NCI-H2196 treated with DMSO at 0.1 percent for 48 hours (cell line): ENCODE results near the gene TMSB4X.
"Not testable (repeated sequence)": the region's sequence is repeated elsewhere in the genome, so short reads cannot be mapped to it uniquely, and the experiment has no call there.

Source experiments
- DNase-seq: peaks from one replicate; lab custom pipeline; 2025; ENCODE audit not compliant: unreplicated experiment; lab: John Stamatoyannopoulos, UW

The TMSB4X gene

GRCh38 chrX:12954981-12955380 is 19.9 kb upstream of the TMSB4X start:
- DNase-seq, result no peak

GRCh38 chrX:12955882-12956703 is 18.8 kb upstream of the TMSB4X start:
- no peak for DNase-seq

GRCh38 chrX:12956704-12957534 is 18.0 kb upstream of the TMSB4X start:
- DNase-seq, result no peak

GRCh38 chrX:12958059-12958458 is 16.9 kb upstream of the TMSB4X start:
- no peak for DNase-seq

- DNase-seq, result no peak
Measured at GRCh38 chrX:12958461-12958860, 16.4 kb upstream of the TMSB4X start.

- DNase-seq, result no peak
Measured at GRCh38 chrX:12961196-12961718, 13.7 kb upstream of the TMSB4X start.

- no peak for DNase-seq
Measured at GRCh38 chrX:12962041-12962504, 12.8 kb upstream of the TMSB4X start.

- not testable (repeated sequence) for DNase-seq
Measured at GRCh38 chrX:12963210-12963850, 11.6 kb upstream of the TMSB4X start.

- DNase-seq, result no peak
Measured at GRCh38 chrX:12965131-12965940, 9.6 kb upstream of the TMSB4X start.

- DNase-seq, result no peak
Measured at GRCh38 chrX:12966151-12966550, 8.8 kb upstream of the TMSB4X start.

GRCh38 chrX:12967711-12968465 is 7.0 kb upstream of the TMSB4X start:
- no peak for DNase-seq

GRCh38 chrX:12970691-12971202 is 4.2 kb upstream of the TMSB4X start:
- no peak for DNase-seq

- DNase-seq, result no peak
Measured at GRCh38 chrX:12971282-12972003, 3.5 kb upstream of the TMSB4X start.

- no peak for DNase-seq
Measured at GRCh38 chrX:12972243-12972642, 2.7 kb upstream of the TMSB4X start.

GRCh38 chrX:12972878-12973560 is 1.9 kb upstream of the TMSB4X start:
- DNase-seq, result no peak

- DNase-seq, result no peak
Measured at GRCh38 chrX:12973561-12974304, 1.2 kb upstream of the TMSB4X start.

GRCh38 chrX:12974305-12974795 is 560 bp upstream of the TMSB4X start:
- no peak for DNase-seq

GRCh38 chrX:12975670-12975965 is 708 bp downstream of the TMSB4X start:
- no peak for DNase-seq
